ENCODE data around the gene POU6F1. TPM values are rescaled to one million over a fixed set of nuclear protein-coding genes. Genes with fewer than 3 reads are reported as not detected.
A peak's percentile ranks its signal among the peaks of the same experiment; 100 is the strongest.

Gene POU6F1
- total RNA-seq, 2 donors from 2014 or later: 11.4 to 16.4 TPM

- H3K27me3 ChIP-seq (ENCODE audit: control insufficient read depth, insufficient read depth, low read length, poor library complexity, severe bottlenecking): no peaks in the 10 kb centered on the region
- H3K9ac ChIP-seq (ENCODE audit: extremely low read depth, low read length, poor library complexity, severe bottlenecking): no peak overlapping the region
- Mint-ChIP-seq H3K9me3 (no peaks in the 10 kb centered on the region), H3K4me1 (peaks cover 15% of the 10 kb centered on the region), H3K27ac (no peak overlapping the region), H3K36me3 (ENCODE audit: low read depth) (peaks cover 39% of the 10 kb centered on the region), H3K27me3 (ENCODE audit: insufficient read depth) (no peaks in the 10 kb centered on the region), H3K4me3 (no peak overlapping the region)
- H3K4me3 ChIP-seq (ENCODE audit: low read length): no peak overlapping the region
- H3K4me1 ChIP-seq (ENCODE audit: control insufficient read depth, insufficient read depth, low read length): no peaks in the 10 kb centered on the region
- DNase-seq: no peak
- peaks cover 6% of the 10 kb centered on the region for H3K36me3 ChIP-seq (ENCODE audit: control insufficient read depth, insufficient read depth, low read length)
- no peak for TF ChIP-seq CTCF (conservative IDR thresholded peaks at IDR 0.05)
- WGBS, 2 experiments (ENCODE audit: insufficient coverage in 1 of 2, insufficient read length in 1 of 2): 100% methylated on average over 1 of the region's 1 CpG; no CpG with 5 or more reads in 1 of the 2 experiments
- H3K9me3 ChIP-seq (ENCODE audit: control insufficient read depth, low read length): no peaks in the 10 kb centered on the region
- H3K27ac ChIP-seq (ENCODE audit: low read depth, low read length): no peak overlapping the region
Observed at GRCh38 chr12:51253276-51253675, 35.4 kb upstream of the POU6F1 start.

GRCh38 chr12:51247523-51248206 lies 29.8 kb upstream of the POU6F1 start:
- Histone ChIP-seq H3K4me3 (ENCODE audit: low read length) (no peak overlapping the region), H3K9ac (ENCODE audit: extremely low read depth, low read length, poor library complexity, severe bottlenecking) (no peak overlapping the region), H3K9me3 (ENCODE audit: control insufficient read depth, low read length) (no peaks in the 10 kb centered on the region), H3K27ac (ENCODE audit: low read depth, low read length) (no peak overlapping the region), H3K4me1 (ENCODE audit: control insufficient read depth, insufficient read depth, low read length) (peaks cover 2% of the 10 kb centered on the region), H3K27me3 (ENCODE audit: control insufficient read depth, insufficient read depth, low read length, poor library complexity, severe bottlenecking) (no peaks in the 10 kb centered on the region), H3K36me3 (ENCODE audit: control insufficient read depth, insufficient read depth, low read length) (peaks cover 41% of the 10 kb centered on the region)
- peak overlapping the region; percentile 90 for H3K27ac Mint-ChIP-seq
- H3K4me3 Mint-ChIP-seq: no peak overlapping the region
- peaks cover 29% of the 10 kb centered on the region for H3K4me1 Mint-ChIP-seq
- TF ChIP-seq CTCF (conservative IDR thresholded peaks at IDR 0.05): no peak
- WGBS, 2 experiments (ENCODE audit: insufficient coverage in 1 of 2, insufficient read length in 1 of 2): 78 to 81% methylated on average over 12 to 14 of the region's 14 CpGs
- H3K27me3 Mint-ChIP-seq (ENCODE audit: insufficient read depth): no peaks in the 10 kb centered on the region
- peak; percentile 67 for DNase-seq
- H3K9me3 Mint-ChIP-seq: no peaks in the 10 kb centered on the region
- H3K36me3 Mint-ChIP-seq (ENCODE audit: low read depth): peaks cover 47% of the 10 kb centered on the region

- peak; percentile 55 for DNase-seq
- peaks cover 26% of the 10 kb centered on the region for H3K4me1 Mint-ChIP-seq
- peaks cover 2% of the 10 kb centered on the region for H3K4me1 ChIP-seq (ENCODE audit: control insufficient read depth, insufficient read depth, low read length)
- H3K4me3 ChIP-seq (ENCODE audit: low read length): no peak overlapping the region
- peak overlapping the region; percentile 37 for H3K27ac Mint-ChIP-seq
- H3K4me3 Mint-ChIP-seq: no peak overlapping the region
- H3K9ac ChIP-seq (ENCODE audit: extremely low read depth, low read length, poor library complexity, severe bottlenecking): no peak overlapping the region
- H3K27me3 ChIP-seq (ENCODE audit: control insufficient read depth, insufficient read depth, low read length, poor library complexity, severe bottlenecking): no peaks in the 10 kb centered on the region
- peaks cover 56% of the 10 kb centered on the region for H3K36me3 Mint-ChIP-seq (ENCODE audit: low read depth)
- no peak overlapping the region for H3K27ac ChIP-seq (ENCODE audit: low read depth, low read length)
- peak; percentile 28 for TF ChIP-seq CTCF (conservative IDR thresholded peaks at IDR 0.05)
- H3K27me3 Mint-ChIP-seq (ENCODE audit: insufficient read depth): no peaks in the 10 kb centered on the region
- H3K36me3 ChIP-seq (ENCODE audit: control insufficient read depth, insufficient read depth, low read length): peaks cover 53% of the 10 kb centered on the region
- WGBS, 2 experiments (ENCODE audit: insufficient coverage in 1 of 2, insufficient read length in 1 of 2): 90 to 92% methylated on average over 2 to 7 of the region's 7 CpGs
- H3K9me3 ChIP-seq (ENCODE audit: control insufficient read depth, low read length): no peaks in the 10 kb centered on the region
- H3K9me3 Mint-ChIP-seq: no peaks in the 10 kb centered on the region
Observed at GRCh38 chr12:51246254-51246853, 28.5 kb upstream of the POU6F1 start.

Measured in endodermal cell (in vitro differentiated cells).